K562 (cell line): ENCODE data around the gene SNRPD2. TPM values are rescaled to one million over a fixed set of nuclear protein-coding genes. Genes with fewer than 3 reads are reported as not detected.
A peak's percentile ranks its signal among the peaks of the same experiment; 100 is the strongest.

Experiments
- CTCF ChIP-seq, 3 experiments: IDR thresholded peaks in 2 of 3; conservative IDR thresholded peaks in 1 of 3; 2 replicates each; pipeline ENCODE4 v1.5.1; 2011 to 2012; ENCODE audit warnings: low read length in 3 of 3, mild to moderate bottlenecking in 3 of 3, control low read depth in 2 of 3, improper control_type of control experiment in 1 of 3, inconsistent platforms in 1 of 3, low read depth in 1 of 3, mixed read lengths in 1 of 3, moderate library complexity in 1 of 3; ENCODE audit not compliant: insufficient read depth in 2 of 3
- E2F5 ChIP-seq: sonication (generic); formaldehyde crosslinking; IDR thresholded peaks from 2 replicates; pipeline ENCODE4 v1.8.0; 2022; ENCODE audit warnings: mild to moderate bottlenecking, missing genetic modification reagents
- ETV1 ChIP-seq: fragments of 450-650 bp; conservative IDR thresholded peaks from 2 replicates; pipeline ENCODE4 v1.6.1; 2016; ENCODE audit warnings: missing genetic modification characterization, control low read depth, low read depth, missing compliant biosample characterization
- FOXP1 ChIP-seq: sonication (generic); formaldehyde crosslinking; IDR thresholded peaks from 2 replicates; pipeline ENCODE4 v1.8.0; 2022; ENCODE audit warnings: mild to moderate bottlenecking, missing genetic modification reagents
- HDAC2 ChIP-seq: fragments of 450-650 bp; IDR thresholded peaks from 2 replicates; pipeline ENCODE4 v1.6.1; 2016; ENCODE audit warnings: mild to moderate bottlenecking
- HDAC3 ChIP-seq: fragments of 450-650 bp; IDR thresholded peaks from 2 replicates; pipeline ENCODE4 v1.6.1; 2018; ENCODE audit warnings: borderline replicate concordance, mild to moderate bottlenecking, moderate library complexity; ENCODE audit not compliant: partially characterized antibody
- IRF1 ChIP-seq: sonication (generic); formaldehyde crosslinking; IDR thresholded peaks from 2 replicates; pipeline ENCODE4 v1.8.0; 2022; ENCODE audit warnings: missing genetic modification reagents, mild to moderate bottlenecking, borderline replicate concordance
- LARP7 ChIP-seq: fragments of 450-650 bp; IDR thresholded peaks from 2 replicates; pipeline ENCODE4 v1.6.1; 2016
- MXD1 ChIP-seq: fragments of 250-450 bp; sonication (Bioruptor Pico); IDR thresholded peaks from 2 replicates; pipeline ENCODE4 v1.8.0; 2021; ENCODE audit warnings: borderline replicate concordance, mild to moderate bottlenecking, moderate library complexity; ENCODE audit not compliant: poor library complexity, severe bottlenecking
- NBN ChIP-seq: fragments of 450-650 bp; IDR thresholded peaks from 2 replicates; pipeline ENCODE4 v1.6.1; 2016; ENCODE audit warnings: low read depth, mild to moderate bottlenecking
- RBM25 ChIP-seq: fragments of 200-400 bp; formaldehyde crosslinking; IDR thresholded peaks from 2 replicates; pipeline ENCODE4 v1.6.1; 2018; ENCODE audit warnings: low read length, low read depth, moderate library complexity; ENCODE audit not compliant: severe bottlenecking
- RREB1 ChIP-seq: fragments of 250-450 bp; sonication (Bioruptor Pico); IDR thresholded peaks from 2 replicates; pipeline ENCODE4 v1.4.0; 2020
- VEZF1 ChIP-seq: fragments of 200-800 bp; sonication (Bioruptor generic); IDR thresholded peaks from 2 replicates; pipeline ENCODE4 v1.6.1; 2017; ENCODE audit warnings: missing genetic modification characterization, missing compliant biosample characterization
- ZFX ChIP-seq: sonication (generic); formaldehyde crosslinking; IDR thresholded peaks from 2 replicates; pipeline ENCODE4 v1.8.0; 2022; ENCODE audit warnings: mild to moderate bottlenecking, missing genetic modification reagents, moderate library complexity
- polyA plus RNA-seq, 8 experiments: library from polyadenylated mRNA; depleted of rRNA in 4 of 8; stranded (reverse) in 5 of 8; unstranded in 3 of 8; fragments of >200 nt; fragmentation: Nextera tagmentation in 2 of 8; fragmentation: Illumina TruSeq in 1 of 8; extraction: Ambion mirVana in 2 of 8; extraction: Trizol in 1 of 8; gene quantifications; 2 replicates each; pipeline versions ENCODE4 v1.2.1 to v1.2.3, GENCODE V29; 2011 to 2014; ENCODE audit warnings: inconsistent platforms in 1 of 8, missing spikeins in 1 of 8
- total RNA-seq, 7 experiments: library from RNA; depleted of rRNA in 6 of 7; stranded (reverse); fragments of >200 nt in 6 of 7; fragmentation: Illumina TruSeq in 2 of 7; extraction: Trizol in 2 of 7; gene quantifications; 2 replicates each; pipeline versions ENCODE4 v1.2.1 to v1.2.3, GENCODE V29; 2011 to 2021; ENCODE audit warnings: low replicate concordance in 1 of 7

The SNRPD2 gene
- total and polyA plus RNA-seq, 9 of the 15 experiments (the other 6 are each of a cell fraction or from before 2014, with no cell fraction given): 728 to 4,411 (median 1,029) TPM

GRCh38 chr19:45717131-45717982 is 25.6 kb upstream of the SNRPD2 start (continued):
- TF ChIP-seq IRF1 (no peak), NBN (peak; percentile 54; the same call in 1 of the 2 replicates), E2F5 (no peak), HDAC2 (peak; percentile 66; the same call in 1 of the 2 replicates), CTCF (IDR thresholded peaks at IDR 0.05 in 2 of 3, conservative IDR thresholded peaks at IDR 0.05 in 1 of 3; ENCODE audit: insufficient read depth in 2 of 3, low read depth in 1 of 3, low read length in 3 of 3) (peak in 2 of 3 experiments; percentile 35 to 36; a peak in 3 of 6 replicates), ETV1 (tag) (peak; percentile 63), LARP7 (no peak), HDAC3 (no peak), MXD1 (no peak), ZFX (peak; percentile 42; the same call in 1 of the 2 replicates), RREB1 (CRISPR knock-in tag) (no peak), VEZF1 (CRISPR knock-in tag) (peak; percentile 98), RBM25 (peak; percentile 85), FOXP1 (CRISPR knock-in tag) (peak; percentile 76; the same call in 1 of the 2 replicates)
